NCI-H774 (cell line): ENCODE measurements around the gene SGTB.
"Not testable (repeated sequence)": the region's sequence is repeated elsewhere in the genome, so short reads cannot be mapped to it uniquely, and the experiment has no call there.

ENCODE experiments used
- DNase-seq: peaks from one replicate; lab custom pipeline; 2025; lab: John Stamatoyannopoulos, UW

Gene SGTB

DNA sequence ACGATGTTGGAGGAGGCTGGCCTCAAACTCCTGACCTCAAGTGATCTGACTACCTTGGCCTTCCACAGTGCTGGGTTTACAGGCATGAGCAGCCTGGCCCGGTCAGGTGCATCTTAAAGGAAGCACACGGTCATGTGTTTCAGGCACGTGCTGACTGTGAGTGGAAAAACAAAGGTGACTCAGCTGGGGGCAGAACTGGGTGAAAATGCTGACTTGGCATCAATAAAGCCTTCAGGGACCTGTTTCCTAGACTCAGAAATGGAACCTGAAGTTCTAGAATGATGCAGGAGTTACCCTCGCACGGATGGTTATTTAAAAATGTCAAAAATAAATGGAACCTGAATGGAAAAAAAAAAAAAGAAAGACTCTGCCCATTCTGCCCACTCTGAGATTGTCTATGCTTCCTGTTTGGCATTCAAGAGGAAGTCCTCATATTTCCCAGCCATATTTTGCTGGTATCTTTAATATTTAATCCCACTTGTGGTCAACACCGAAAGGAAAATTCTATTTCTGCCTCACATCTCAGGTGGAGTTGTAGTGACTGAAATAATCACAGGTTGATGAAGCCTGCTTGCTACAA, 12.4 kb upstream of the SGTB start:
- not testable (repeated sequence) for DNase-seq

DNA sequence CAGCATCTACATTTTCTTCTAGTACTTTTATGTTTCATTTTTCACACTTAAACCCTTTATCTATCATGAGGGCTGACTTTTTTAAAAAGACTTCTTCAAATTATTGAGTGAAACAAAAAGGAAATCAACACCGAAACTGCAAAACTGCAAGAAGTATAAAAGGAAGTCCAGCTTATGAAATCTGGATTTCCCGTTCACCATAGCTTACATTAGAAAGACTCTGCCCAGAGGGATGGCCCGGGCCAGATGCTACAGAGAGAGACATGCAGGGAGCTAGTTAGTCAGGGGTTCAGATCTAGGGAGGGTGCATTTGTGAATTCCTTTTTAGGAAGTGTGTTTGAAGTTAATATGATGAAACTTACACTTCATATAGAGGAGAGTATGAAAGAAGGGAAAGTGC, 10.1 kb upstream of the SGTB start:
- not testable (repeated sequence) for DNase-seq

DNA sequence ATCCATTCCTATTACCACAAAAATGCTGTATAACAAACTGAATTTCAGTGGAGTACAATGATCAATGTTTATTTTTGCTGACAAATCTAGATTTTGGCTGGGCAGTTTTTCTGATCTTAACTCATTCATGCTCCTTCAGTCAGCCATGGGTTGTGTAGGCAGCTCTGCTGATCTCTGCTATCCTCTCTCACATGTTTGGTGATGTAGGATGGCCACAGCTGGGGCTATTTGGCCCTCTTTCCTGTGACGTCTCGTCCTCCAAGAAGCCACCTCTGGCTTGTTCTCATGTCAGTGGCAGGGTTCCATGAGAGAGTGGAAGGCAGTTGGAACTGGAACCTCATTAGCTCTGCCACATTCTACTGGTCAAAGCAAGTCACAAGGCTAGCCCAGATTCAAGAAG, 9.0 kb upstream of the SGTB start:
- DNase-seq: no peak

GRCh38 chr5:65728218-65728617, 6.3 kb upstream of the SGTB start:
- no peak for DNase-seq

- no peak for DNase-seq
Observed at GRCh38 chr5:65727491-65728156, 5.7 kb upstream of the SGTB start.

DNA sequence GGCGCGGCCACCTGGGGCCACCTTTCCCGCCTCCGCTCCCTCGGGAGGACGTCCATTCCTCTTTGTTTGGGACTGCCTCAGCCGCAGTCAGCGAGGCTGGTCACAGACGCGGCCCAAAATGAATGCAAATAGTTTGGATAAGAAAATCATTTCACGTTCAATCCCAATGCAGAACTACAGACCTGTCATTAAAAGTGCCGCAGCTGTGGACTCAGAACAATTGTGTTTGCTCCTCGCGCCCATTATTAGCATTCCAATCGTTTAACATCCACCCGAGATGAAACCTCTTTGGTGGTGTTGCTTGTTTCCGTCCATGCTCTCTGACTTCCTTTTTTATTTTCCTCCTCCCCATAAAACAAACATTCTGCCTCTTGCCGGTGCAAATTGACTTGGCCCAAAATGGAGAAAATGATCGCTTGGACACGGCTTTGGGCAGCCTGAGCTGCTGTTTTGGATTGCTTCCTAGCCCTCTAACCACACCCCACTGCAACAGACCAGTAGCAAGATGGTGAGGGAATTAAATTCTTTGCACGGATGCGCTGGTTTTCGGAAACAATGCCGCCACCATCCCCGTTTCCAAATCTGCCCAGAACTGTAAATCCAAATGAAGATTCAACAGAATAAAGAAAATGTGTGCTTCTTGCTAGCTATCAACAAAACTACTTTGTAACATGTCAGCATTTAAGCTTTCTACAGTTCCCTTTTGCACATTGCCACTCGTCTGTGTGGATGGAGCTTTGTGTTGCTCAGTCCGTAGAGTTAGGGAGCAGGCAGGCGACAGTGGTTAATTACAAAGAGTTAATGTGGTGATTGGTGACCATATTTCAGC, 880 bp upstream of the SGTB start:
- peak; percentile 53 for DNase-seq

DNA sequence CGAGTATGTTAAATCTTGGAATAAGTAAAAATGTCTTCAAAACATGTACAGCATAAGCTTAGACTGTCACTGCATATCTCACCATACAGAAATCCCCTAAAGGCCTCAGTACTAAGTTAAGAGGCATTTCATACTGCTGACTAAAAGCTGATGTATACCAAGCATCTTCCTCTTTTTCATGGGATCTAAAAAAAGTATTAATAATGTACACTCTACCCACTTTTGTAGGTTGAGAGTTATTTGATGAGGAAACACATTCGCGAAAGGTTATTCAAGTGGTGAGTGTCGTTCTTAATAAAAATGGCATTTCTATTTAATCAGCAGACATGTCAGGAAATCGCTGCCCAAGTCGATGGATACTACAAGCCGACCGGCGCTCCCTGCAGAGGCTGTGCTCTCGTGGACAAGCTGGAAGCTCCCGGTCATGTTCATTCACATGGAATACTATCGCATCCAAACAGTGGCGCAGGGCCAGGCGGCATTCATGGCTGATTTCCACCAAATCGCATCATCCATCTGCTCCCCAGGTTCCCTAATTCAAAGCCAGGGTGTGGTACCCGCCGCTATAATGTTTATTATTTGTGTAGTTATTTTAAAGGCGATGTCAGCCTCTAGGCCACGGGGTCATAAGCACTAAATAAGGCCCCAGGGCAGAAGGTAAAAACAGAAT, 724 bp downstream of the SGTB start:
- peak; percentile 28 for DNase-seq

DNA sequence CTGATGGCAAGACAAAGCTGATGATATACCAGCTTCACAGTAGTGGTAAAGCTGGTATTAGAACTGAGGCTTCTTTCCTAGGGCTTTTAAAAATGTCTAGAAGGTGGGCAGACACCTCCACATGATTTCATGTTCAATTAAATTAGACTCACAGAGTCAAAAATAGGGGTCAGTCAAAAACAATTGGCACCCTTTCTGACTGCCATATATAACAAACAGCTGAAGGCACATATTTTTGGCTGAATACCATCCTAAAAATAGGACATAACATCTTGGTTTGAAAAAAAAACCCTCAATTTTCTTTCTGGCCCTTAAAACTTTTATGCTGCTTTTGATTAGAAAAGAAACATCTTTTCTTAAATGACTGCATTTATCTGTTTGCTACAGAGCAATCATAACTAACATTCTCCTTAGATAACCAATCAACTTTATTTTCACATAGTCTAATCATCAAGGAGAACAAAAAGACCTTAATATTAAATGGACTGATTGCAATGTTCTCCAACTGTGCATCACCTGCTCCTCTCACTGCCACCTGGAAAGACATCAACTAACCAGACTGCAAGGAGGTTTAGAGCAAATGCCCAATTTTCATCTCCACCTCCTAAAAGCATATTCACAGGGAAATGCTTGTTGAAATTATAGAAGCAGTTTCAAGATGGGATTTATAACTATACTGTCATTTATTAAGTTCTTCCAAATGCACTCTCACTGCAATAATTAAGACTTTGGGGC, 3.2 kb downstream of the SGTB start:
- no peak for DNase-seq

- no peak for DNase-seq
Observed at GRCh38 chr5:65708145-65708544, 13.8 kb downstream of the SGTB start.

DNA sequence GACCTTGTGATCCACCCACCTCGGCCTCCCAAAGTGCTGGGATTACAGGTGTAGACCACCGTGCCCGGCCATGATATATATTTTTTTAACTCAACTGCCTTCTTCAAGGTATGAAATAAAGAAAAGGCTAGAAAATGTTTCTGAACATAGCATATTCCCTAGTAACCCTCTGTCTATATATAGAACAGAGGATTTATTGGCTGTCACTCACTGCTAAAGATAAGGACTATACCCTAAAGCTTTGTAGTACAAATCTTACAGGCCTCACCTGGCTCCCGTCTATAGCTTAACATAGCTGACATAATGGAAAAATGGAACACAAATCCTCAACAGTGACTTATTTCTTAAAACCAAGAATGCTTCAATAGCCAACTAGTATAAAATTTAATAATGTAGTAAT, 14.2 kb downstream of the SGTB start:
- no peak for DNase-seq

GRCh38 chr5:65704621-65705239, 17.2 kb downstream of the SGTB start:
- DNase-seq: no peak

GRCh38 chr5:65702036-65702435, 19.9 kb downstream of the SGTB start:
- no peak for DNase-seq

DNA sequence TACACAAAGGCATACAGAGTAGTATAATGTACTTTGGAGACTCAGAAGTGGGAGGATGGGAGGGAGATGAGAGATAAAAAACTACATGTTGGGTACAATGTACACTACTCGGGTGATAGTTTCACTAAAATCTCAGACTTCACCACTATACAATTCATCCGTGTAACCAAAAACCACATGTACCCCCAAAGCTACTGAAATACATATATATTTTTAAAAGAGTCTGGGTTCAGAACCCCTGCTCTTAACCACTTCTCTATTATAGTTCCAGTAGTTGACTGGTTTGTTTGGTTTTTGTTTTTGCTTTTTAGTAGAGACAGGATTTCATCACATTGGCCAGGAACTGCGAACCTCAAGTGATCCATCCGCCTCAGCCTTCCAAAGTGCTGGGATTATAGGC, 22.6 kb downstream of the SGTB start:
- no peak for DNase-seq

DNA sequence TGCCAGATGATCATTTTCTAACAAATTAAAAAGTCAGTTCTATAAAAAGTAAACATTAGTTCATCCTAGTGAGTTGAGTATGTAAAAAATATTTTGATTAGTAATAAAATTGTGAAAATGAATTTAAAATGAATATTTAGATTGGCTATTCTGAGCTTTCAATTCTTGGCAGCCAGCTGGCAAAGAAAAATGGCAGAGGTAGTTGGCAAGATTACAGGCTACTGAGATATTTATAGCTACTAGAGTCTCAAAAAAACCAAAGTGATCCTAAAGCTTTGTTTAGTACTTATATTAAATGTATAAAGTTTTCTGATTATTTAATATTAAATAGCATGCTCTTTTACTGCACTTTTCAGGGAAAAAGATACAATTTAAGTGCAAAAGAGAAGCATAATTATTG, 25.0 kb downstream of the SGTB start:
- no peak for DNase-seq

DNA sequence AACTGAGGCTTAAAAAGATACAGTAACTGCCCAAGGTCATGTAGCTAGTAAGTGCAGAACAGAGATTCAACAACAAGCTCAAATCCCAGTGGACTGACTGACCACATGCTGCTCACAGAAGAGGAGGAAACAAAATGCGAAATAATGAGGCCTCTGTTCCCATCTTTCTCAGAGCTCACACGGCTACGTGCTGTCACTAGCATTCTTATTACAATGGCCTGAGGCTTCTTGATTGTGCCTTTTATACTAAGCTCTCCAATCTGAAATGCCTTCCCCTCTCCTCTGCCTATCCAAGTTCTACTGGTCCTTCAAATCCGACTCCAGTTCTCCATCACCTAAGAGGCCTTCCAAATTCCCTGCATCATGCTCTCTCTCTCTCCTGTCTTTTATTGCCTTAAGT, 26.0 kb downstream of the SGTB start:
- DNase-seq: no peak

- no peak for DNase-seq
Observed at GRCh38 chr5:65695162-65695755, 26.6 kb downstream of the SGTB start.

- DNase-seq: no peak
Observed at GRCh38 chr5:65693121-65693520, 28.8 kb downstream of the SGTB start.

DNA sequence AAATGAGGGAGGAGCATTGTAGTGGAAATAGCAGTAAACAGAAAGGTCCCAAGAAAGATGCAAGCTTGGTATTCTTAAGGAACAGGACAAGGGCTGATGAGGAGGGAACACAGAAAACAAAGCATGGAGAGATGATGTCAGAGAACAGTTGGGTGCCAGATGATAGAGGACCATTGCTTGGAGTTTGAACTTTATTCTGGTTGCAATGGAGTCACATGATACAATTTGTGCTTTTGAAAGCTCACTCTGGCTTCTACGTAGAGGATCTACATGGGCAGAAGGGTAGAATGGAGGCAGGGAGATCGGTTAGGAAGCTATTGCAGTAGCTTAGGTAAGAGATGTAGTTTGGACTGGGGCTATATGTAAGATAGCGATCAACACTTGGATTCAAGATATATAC, 39.8 kb downstream of the SGTB start:
- DNase-seq: no peak

GRCh38 chr5:65676056-65676455, 45.9 kb downstream of the SGTB start:
- not testable (repeated sequence) for DNase-seq

- DNase-seq: no peak
Observed at GRCh38 chr5:65674749-65675148, 47.2 kb downstream of the SGTB start.

GRCh38 chr5:65672796-65673195, 49.1 kb downstream of the SGTB start:
- DNase-seq: no peak
